AG04449 (cell line): ENCODE measurements around the gene SH3GL2.

ENCODE experiments used
- CTCF ChIA-PET: fragments of 350-600 bp; formaldehyde crosslinking; extraction: SDS; loops from one replicate; lab custom pipeline; 2021; ENCODE audit warnings: antibody characterized with exemption; lab: Yijun Ruan, JAX
- POLR2A ChIA-PET: fragments of 400-600, 350-600 bp; formaldehyde crosslinking; extraction: SDS; loops from one replicate; lab custom pipeline; 2020; ENCODE audit warnings: antibody characterized with exemption, inconsistent platforms; lab: Yijun Ruan, JAX
- DNase-seq: peaks from one replicate; pipeline ENCODE4 v3.0.0-alpha.2; 2010; ENCODE audit warnings: low read depth, low spot score
- H3K4me3 ChIP-seq: 2 replicates; pipeline ENCODE4 v1.5.1; 2011; ENCODE audit warnings: low read depth, mild to moderate bottlenecking, control low read depth, low read length
- TF ChIP-seq, protein P1 (sequence below): IDR thresholded peaks from one replicate; pipeline ENCODE4 v1.5.1; 2011; ENCODE audit warnings: mild to moderate bottlenecking, moderate library complexity, low read length, control low read depth, inconsistent platforms; ENCODE audit not compliant: insufficient read depth; ENCODE audit errors: missing control alignments

Gene SH3GL2

GRCh38 chr9:17825265-17825659 lies 246.4 kb downstream of the SH3GL2 start:
- DNase-seq = no peak
- no peak overlapping the region for H3K4me3 ChIP-seq
- CTCF ChIA-PET = interaction anchor here (2.2 kb wide), 1 partner anchor 14 kb away, joined by 10 read pairs; no protein-coding TSS in a partner anchor
- POLR2A ChIA-PET = no interaction called here
- TF ChIP-seq, protein P1, sequence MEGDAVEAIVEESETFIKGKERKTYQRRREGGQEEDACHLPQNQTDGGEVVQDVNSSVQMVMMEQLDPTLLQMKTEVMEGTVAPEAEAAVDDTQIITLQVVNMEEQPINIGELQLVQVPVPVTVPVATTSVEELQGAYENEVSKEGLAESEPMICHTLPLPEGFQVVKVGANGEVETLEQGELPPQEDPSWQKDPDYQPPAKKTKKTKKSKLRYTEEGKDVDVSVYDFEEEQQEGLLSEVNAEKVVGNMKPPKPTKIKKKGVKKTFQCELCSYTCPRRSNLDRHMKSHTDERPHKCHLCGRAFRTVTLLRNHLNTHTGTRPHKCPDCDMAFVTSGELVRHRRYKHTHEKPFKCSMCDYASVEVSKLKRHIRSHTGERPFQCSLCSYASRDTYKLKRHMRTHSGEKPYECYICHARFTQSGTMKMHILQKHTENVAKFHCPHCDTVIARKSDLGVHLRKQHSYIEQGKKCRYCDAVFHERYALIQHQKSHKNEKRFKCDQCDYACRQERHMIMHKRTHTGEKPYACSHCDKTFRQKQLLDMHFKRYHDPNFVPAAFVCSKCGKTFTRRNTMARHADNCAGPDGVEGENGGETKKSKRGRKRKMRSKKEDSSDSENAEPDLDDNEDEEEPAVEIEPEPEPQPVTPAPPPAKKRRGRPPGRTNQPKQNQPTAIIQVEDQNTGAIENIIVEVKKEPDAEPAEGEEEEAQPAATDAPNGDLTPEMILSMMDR = no peak

- ChIA-PET CTCF (interaction anchor here (3.2 kb wide), 1 partner anchor 18 kb away, joined by 8 read pairs; no protein-coding TSS in a partner anchor), POLR2A (no interaction called here)
- no peak overlapping the region for H3K4me3 ChIP-seq
- TF ChIP-seq, protein P1 = no peak
- no peak for DNase-seq
These were observed 250.2 kb downstream of the SH3GL2 start for GRCh38 chr9:17829064-17829463.

DNA sequence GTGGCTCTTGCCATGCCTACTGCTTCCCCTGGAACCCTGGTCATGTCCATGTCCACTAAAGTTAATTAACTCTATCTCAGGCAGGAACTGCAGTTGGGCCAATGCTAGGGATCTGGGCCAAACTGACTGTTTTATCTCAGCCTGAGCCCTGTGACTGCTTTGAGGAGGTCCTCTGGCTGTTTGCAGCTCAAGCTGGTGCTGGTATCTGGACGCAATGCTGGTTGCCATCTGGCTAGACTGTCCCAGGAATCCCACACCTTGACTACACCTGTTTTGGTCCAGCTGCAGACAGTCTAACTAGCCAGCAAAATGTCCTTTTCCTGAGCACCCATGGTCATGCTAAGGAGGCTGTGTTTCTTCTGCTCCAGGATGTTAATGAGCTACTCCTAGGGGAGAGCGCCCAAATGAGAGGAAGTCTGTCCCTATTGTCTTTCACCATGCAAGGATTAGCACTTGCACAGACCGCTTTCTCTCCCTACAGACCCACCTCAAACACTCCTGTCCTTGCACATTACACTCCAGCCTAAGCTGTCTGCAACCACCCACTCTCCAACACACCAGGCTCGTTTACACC lies 251.0 kb downstream of the SH3GL2 start:
- ChIA-PET POLR2A (no interaction called here), CTCF (interaction anchor here (3.2 kb wide), 1 partner anchor 19 kb away, joined by 8 read pairs; no protein-coding TSS in a partner anchor)
- no peak for DNase-seq
- TF ChIP-seq, protein P1 = no peak
- no peak overlapping the region for H3K4me3 ChIP-seq

DNA sequence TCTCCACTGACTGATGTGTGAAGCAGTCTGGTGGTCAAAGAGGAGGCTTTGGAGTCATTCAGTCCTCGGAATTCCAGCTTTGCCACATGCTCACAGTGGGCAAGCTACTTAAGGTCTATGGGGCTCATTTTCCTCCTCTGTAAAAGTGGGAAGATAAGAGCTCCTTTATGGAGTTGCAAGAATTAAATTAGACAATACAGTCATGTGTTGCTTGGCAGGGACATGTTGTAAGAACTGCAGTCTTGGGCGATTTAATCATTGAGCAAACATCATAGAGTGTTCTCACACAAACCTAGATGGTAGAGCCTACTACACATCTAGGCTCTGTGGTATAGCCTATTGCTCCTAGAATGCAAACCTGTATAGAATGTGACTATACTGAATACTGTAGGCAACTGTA lies 253.9 kb downstream of the SH3GL2 start:
- TF ChIP-seq, protein P1 = no peak
- no peak for DNase-seq
- CTCF ChIA-PET = interaction anchor here (1.5 to 1.7 kb wide), 2 partner anchors 20 to 21 kb away, joined by 3 to 5 read pairs; no protein-coding TSS in a partner anchor
- H3K4me3 ChIP-seq = no peak overlapping the region
- POLR2A ChIA-PET = no interaction called here

- no peak overlapping the region for H3K4me3 ChIP-seq
- TF ChIP-seq, protein P1 = no peak
- ChIA-PET CTCF (interaction anchor here (1.5 to 1.7 kb wide), 2 partner anchors 21 to 22 kb away, joined by 3 to 5 read pairs; no protein-coding TSS in a partner anchor), POLR2A (no interaction called here)
- no peak for DNase-seq
These were observed 255.0 kb downstream of the SH3GL2 start for GRCh38 chr9:17833846-17834245.

- H3K4me3 ChIP-seq = no peak overlapping the region
- DNase-seq = no peak
- ChIA-PET POLR2A (no interaction called here), CTCF (interaction anchor here (1.2 kb wide), 1 partner anchor 26 kb away, joined by 4 read pairs; no protein-coding TSS in a partner anchor)
- TF ChIP-seq, protein P1 = no peak
These were observed 259.1 kb downstream of the SH3GL2 start for GRCh38 chr9:17837965-17838364.
